NCI-H2196 treated with DMSO at 0.1 percent for 48 hours (cell line): ENCODE results near the gene TMEM139.

Experiments used
- DNase-seq: peaks from one replicate; lab custom pipeline; 2025; ENCODE audit not compliant: unreplicated experiment; lab: John Stamatoyannopoulos, UW

TMEM139 gene

DNA sequence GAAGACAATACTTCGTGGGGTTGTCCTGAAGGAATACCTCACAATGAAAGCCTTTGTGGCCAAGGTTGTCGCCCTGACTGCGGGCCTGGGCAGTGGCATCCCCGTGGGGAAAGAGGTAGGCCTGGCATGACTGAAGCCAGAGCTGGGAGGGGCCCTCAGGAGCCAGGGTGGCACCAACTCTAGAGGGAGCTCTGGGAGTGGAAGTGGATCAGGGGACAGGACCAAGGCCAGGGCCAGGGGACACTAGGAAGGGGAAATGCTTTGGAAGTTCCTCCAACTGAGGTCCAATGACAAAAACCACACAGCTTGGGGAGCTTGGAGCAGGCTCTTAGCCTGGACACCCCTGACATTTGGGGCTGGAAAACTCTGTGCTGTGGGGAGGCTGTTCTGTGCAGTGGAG lies 37.0 kb downstream of the TMEM139 start:
- DNase-seq, result no peak

DNA sequence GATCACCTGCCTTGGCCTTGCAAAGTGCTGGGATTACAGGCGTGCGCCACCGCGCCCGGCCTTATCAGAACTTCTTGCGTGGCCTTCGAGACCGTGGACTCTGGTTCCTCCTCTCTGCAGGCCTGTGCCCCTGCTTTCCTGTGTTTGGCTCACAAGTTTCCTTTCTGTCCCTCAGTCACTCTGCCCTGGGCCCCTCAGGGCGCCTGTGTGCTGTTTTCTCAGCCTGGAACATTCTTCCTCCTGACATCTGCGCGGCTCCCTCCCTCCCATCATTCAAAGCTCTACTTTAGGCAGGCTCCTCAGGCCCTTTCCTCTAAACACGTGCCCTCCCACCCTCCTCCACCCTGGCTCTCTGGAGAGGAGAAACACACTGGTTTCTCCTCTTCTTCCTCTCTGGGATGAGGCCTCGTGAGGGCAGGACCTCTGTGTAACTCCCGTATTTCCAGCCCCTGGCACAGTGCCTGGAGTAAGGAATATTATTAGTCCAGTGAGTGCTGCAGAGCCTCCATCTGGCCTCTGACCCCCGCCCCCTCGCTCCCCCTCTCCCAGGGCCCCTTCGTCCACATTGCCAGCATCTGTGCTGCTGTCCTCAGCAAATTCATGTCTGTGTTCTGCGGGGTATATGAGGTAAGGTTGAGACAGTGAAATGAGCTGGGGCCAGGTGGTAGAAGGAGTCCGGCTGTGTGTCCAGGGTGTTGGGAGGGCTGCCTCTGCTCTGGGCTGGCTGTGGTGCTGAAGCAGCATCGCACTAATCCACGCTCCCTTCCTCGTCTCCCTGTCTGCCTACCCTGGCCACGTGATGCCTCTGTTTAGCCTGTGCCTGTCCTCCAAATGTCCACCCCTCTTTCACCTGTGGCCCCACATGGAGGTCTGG lies 38.2 kb downstream of the TMEM139 start:
- no peak for DNase-seq

DNA sequence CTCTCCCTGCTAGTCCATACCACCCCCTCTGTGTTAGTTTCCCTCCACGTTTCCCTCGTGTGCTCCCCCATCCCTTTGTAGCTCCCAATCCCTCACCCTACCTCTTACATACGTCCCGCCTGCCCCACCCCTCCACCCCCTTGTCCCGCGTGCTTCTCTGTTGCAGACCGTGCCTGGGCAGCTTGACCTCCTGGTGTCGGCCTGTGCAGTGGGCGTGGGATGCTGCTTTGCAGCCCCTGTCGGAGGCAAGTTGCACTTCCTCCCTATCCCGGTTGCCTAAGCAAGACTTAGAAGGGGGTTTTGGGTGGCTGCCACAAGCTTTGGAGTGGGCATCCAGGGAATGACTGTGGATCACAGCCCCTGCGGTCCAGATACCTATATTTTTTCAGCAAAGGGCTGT lies 38.9 kb downstream of the TMEM139 start:
- DNase-seq, result no peak

DNA sequence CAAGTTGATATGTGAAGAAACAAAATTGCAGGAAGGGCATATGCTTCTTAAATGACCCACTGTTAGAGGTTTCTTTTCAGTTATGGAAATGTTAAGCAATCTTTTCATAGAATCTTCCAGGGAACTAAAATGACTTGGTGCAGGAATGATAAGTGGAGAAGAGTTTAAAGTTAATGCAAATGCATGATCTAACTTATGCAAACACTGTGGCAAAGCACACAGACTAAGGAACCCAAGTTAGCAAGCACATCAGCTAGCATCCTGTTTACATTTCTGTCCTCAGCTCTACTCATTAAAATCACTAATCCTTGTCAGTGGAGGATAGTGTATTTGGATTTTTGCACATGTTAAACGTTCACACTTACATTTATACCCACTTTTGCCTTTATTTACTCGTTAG lies 40.5 kb downstream of the TMEM139 start:
- no peak for DNase-seq

DNA sequence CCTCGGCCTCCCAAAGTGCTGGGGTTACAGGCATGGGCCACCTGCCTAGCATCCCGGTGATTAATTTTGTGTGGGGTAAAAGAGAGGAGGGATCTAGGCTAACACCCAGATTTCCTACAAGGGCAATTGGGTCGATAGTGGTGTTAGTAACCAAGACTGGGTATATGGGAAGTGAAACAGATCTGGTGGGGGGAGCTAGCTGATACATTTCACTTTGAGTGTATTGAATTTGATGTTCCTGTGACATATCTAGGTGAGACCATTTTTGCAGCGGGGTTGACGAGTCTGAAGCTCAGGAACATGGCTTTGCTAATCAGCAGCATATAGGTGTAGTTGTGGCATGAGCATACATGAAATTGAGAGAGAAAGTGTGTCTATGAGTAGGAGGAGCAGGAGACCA lies 43.1 kb downstream of the TMEM139 start:
- DNase-seq, result no peak

DNA sequence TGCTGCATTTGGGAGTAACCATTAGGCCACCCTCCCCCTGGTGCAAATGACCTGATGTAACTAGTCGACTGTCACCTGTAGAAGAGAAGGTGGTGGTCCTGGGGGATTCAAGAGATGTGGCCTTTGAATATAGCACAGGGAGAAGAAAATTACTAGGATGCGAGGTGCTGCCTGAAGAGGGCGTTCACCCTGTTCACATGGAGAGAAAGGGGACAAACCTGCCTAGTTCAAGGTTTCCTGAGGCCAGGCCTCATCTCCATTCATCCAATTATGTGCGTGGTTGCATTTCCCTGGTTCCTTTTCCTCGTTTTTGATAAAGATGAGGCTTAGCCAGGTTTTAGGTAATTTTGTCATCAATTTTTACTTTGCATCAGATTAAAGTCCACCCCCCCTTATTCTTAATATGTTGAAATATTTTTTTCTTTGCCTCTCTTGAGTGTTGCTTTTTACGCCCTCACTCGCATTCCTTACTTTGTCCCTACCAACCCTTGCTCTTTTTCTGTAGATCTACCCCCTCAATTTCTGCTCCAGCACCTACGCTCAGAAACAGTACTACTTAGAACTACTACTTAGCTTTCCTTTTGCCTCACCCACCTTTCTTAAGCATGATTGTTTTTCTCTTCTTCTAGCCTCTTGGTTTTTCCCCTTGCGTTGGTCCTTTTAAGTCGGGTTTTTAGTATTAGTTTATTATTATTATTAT lies 44.9 kb downstream of the TMEM139 start:
- no peak for DNase-seq

DNA sequence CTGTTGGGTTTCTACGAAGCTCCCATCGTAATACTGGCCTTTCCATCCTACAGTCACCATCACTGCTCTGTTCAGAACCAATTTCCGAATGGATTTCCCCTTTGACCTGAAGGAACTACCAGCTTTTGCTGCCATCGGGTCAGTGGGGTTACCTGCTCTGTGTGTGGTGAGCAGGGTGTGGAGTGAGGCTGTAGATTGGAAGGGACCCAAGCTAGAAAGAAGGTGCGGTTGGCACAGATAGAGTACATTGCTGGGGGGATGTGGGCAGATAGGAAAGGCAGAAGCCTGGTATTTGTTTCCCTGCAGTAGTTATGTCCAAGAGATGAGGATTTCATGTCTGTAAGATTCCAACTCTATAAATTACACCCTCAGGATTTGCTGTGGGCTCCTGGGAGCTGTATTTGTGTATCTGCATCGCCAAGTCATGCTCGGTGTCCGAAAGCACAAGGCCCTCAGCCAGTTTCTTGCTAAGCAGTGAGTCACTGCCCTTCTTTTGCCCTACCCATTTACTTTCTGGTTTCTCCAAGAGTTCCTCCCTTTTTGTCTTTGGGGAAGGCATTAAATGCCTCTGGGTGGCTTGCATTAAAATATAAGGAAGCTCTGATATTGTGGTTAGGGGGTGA lies 46.5 kb downstream of the TMEM139 start:
- no peak for DNase-seq

DNA sequence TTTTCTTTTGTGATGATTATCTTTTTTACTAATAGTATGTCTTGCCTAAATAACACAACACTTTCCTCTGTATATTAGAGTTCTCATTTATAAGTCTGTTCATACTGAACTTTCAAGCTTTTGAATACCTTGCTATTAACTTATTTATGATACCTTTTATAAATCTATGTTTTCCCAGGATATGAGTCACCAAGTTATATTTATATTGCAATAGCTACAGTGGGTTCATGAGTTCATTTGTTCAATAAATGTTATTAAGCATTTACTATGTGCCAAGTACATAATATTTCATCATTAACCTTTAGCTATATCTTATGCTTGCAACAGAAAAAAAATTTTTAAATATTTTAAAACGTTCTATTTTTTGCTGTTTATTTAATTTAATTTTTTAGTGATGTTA lies 49.5 kb downstream of the TMEM139 start:
- no peak for DNase-seq

DNA sequence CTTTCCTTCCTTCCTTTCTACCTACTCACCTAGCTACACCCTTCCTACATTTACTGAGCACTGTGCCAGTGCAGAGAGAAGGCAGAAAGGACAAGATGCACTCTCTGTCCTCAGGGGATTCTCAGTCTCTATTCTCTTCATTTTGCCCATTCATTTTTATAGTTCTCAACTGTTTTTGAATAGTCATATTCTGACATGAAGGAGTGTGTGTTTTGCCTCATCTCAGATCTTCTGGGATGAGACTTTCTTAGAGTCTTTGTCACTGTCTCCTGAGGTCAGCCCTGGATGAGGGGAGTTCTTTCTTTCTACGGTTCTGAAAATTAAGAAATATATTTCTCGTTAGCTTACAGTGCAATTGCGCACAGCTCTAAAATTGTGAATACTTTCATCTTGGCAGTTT lies 52.5 kb downstream of the TMEM139 start:
- DNase-seq, result no peak
